HepG2 (cell line): Measurements from ENCODE around the gene SLC25A20. TPM values are rescaled to one million over a fixed set of nuclear protein-coding genes. Genes with fewer than 3 reads are reported as not detected.
A peak's percentile ranks its signal among the peaks of the same experiment; 100 is the strongest.

Source experiments
- CCDC6 ChIP-seq: sonication (generic); formaldehyde crosslinking; IDR thresholded peaks from 2 replicates; pipeline ENCODE4 v1.8.1; 2022; ENCODE audit warnings: mild to moderate bottlenecking, missing genetic modification reagents, moderate library complexity
- FOXC1 ChIP-seq: sonication (generic); formaldehyde crosslinking; IDR thresholded peaks from 2 replicates; pipeline ENCODE4 v1.8.0; 2022; ENCODE audit warnings: mild to moderate bottlenecking, missing genetic modification reagents, borderline replicate concordance
- HCFC1 ChIP-seq: fragments of 150-350 bp; IDR thresholded peaks from 2 replicates; pipeline ENCODE4 v1.6.1; 2014; ENCODE audit warnings: low read depth, low read length
- MBD4 ChIP-seq: IDR thresholded peaks from 2 replicates; pipeline ENCODE4 v1.6.1; 2012; ENCODE audit warnings: low read length, inconsistent platforms, borderline replicate concordance
- NCOR1 ChIP-seq: fragments of 200-600 bp; sonication (generic); IDR thresholded peaks from 2 replicates; pipeline ENCODE4 v1.7.0; 2017; ENCODE audit warnings: antibody characterized with exemption, low read length, borderline replicate concordance
- NR3C1 ChIP-seq: sonication (generic); formaldehyde crosslinking; IDR thresholded peaks from 2 replicates; pipeline ENCODE4 v1.4.0; 2020; ENCODE audit warnings: missing genetic modification reagents
- RERE ChIP-seq: IDR thresholded peaks from 2 replicates; pipeline ENCODE4 v1.6.1; 2016; ENCODE audit warnings: low read depth, missing genetic modification reagents, missing compliant biosample characterization
- TFDP1 ChIP-seq: IDR thresholded peaks from 2 replicates; pipeline ENCODE4 v1.6.1; 2016; ENCODE audit warnings: missing compliant biosample characterization, missing genetic modification reagents, borderline replicate concordance
- ZNF142 ChIP-seq: sonication (generic); formaldehyde crosslinking; IDR thresholded peaks from 2 replicates; pipeline ENCODE4 v1.4.0; 2020; ENCODE audit warnings: missing genetic modification reagents
- ZNF17 ChIP-seq: sonication (generic); formaldehyde crosslinking; IDR thresholded peaks from 2 replicates; pipeline ENCODE4 v1.5.0; 2020; ENCODE audit warnings: mild to moderate bottlenecking, missing genetic modification reagents
- ZNF280B ChIP-seq: sonication (generic); formaldehyde crosslinking; IDR thresholded peaks from 2 replicates; pipeline ENCODE4 v1.5.0; 2020; ENCODE audit warnings: missing genetic modification reagents, mild to moderate bottlenecking, borderline replicate concordance
- ZNF589 ChIP-seq: sonication (generic); formaldehyde crosslinking; conservative IDR thresholded peaks from 2 replicates; pipeline ENCODE4 v1.8.0; 2022; ENCODE audit warnings: mild to moderate bottlenecking, moderate library complexity, missing genetic modification reagents
- ZNF629 ChIP-seq: sonication (generic); formaldehyde crosslinking; conservative IDR thresholded peaks from 2 replicates; pipeline ENCODE4 v1.5.0; 2020; ENCODE audit warnings: missing genetic modification reagents
- ZNF878 ChIP-seq: sonication (generic); formaldehyde crosslinking; IDR thresholded peaks from 2 replicates; pipeline ENCODE4 v1.8.1; 2023; ENCODE audit warnings: mild to moderate bottlenecking, missing genetic modification reagents, moderate library complexity
- polyA plus RNA-seq, 8 experiments: library from polyadenylated mRNA; depleted of rRNA in 3 of 8; stranded (reverse) in 7 of 8; unstranded in 1 of 8; fragments of >200 nt; fragmentation: Illumina TruSeq in 4 of 8; extraction: Trizol in 4 of 8; gene quantifications; 2 replicates each; pipeline versions ENCODE4 v1.2.1 to v1.2.3, GENCODE V29; 2011 to 2016; ENCODE audit warnings: low read depth in 4 of 8, missing spikeins in 1 of 8, mixed read lengths in 1 of 8; ENCODE audit not compliant: insufficient read depth in 1 of 8
- total RNA-seq, 5 experiments: library from RNA; depleted of rRNA; stranded (reverse); fragments of >200 nt; fragmentation: Illumina TruSeq; extraction: Trizol; gene quantifications; 2 replicates each; pipeline ENCODE4 v1.2.3, GENCODE V29; 2016; ENCODE audit warnings: low read depth in 1 of 5

Gene SLC25A20
- total and polyA plus RNA-seq, 2 of the 13 experiments (the other 11 are each of a cell fraction or from before 2014, with no cell fraction given) = 21.1 to 26.6 TPM

- TF ChIP-seq RERE (CRISPR knock-in tag) = no peak
- TF ChIP-seq TFDP1 (CRISPR knock-in tag) = peak; percentile 24; the same call in 1 of the 2 replicates
- TF ChIP-seq ZNF17 (CRISPR knock-in tag) = no peak
- TF ChIP-seq ZNF142 (CRISPR knock-in tag) = peak; percentile 1; the same call in 1 of the 2 replicates
- no peak for TF ChIP-seq NCOR1
- TF ChIP-seq NR3C1 (CRISPR knock-in tag) = no peak
- no peak for TF ChIP-seq ZNF280B (CRISPR knock-in tag)
- TF ChIP-seq ZNF589 = no peak
- TF ChIP-seq MBD4 = no peak
- TF ChIP-seq ZNF878 = no peak
- no peak for TF ChIP-seq HCFC1
- no peak for TF ChIP-seq CCDC6
- no peak for TF ChIP-seq ZNF629 (CRISPR knock-in tag)
- 0 out of 2 replicates have a peak, but pooled peaks have one; percentile 10 for TF ChIP-seq FOXC1 (CRISPR knock-in tag)
These were observed 20.8 kb upstream of the SLC25A20 start (continued) for GRCh38 chr3:48919215-48920138.
